ENCODE measurements around the gene IL36RN. TPM values are rescaled to one million over a fixed set of nuclear protein-coding genes. Genes with fewer than 3 reads are reported as not detected.

Gene IL36RN
- total RNA-seq, 6 experiments from 2014 or later, result not detected

GRCh38 chr2:113061241-113061640 lies 2.2 kb downstream of the IL36RN start:
- H3K27me3 ChIP-seq, result no peaks in the 10 kb centered on the region
- H3K36me3 ChIP-seq, result no peaks in the 10 kb centered on the region
- intact Hi-C loops (cut with DNase I), result no loop called here
- H3K4me1 ChIP-seq, result no peaks in the 10 kb centered on the region
- no peak for ATAC-seq
- WGBS (ENCODE audit: insufficient coverage, low coverage, low lambda C conversion rate, missing lambda C conversion rate), result 33% methylated on average over 2 of the region's 2 CpGs
- no peak for DNase-seq
- no peak overlapping the region for H3K27ac ChIP-seq
- TF ChIP-seq POLR2A (IDR thresholded peaks at IDR 0.05), result no peak
- TF ChIP-seq, protein P1, sequence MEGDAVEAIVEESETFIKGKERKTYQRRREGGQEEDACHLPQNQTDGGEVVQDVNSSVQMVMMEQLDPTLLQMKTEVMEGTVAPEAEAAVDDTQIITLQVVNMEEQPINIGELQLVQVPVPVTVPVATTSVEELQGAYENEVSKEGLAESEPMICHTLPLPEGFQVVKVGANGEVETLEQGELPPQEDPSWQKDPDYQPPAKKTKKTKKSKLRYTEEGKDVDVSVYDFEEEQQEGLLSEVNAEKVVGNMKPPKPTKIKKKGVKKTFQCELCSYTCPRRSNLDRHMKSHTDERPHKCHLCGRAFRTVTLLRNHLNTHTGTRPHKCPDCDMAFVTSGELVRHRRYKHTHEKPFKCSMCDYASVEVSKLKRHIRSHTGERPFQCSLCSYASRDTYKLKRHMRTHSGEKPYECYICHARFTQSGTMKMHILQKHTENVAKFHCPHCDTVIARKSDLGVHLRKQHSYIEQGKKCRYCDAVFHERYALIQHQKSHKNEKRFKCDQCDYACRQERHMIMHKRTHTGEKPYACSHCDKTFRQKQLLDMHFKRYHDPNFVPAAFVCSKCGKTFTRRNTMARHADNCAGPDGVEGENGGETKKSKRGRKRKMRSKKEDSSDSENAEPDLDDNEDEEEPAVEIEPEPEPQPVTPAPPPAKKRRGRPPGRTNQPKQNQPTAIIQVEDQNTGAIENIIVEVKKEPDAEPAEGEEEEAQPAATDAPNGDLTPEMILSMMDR (IDR thresholded peaks at IDR 0.05), result no peak
- no peak overlapping the region for H3K4me3 ChIP-seq
- no peaks in the 10 kb centered on the region for H3K9me3 ChIP-seq

- Histone ChIP-seq H3K9me3 (no peaks in the 10 kb centered on the region), H3K36me3 (no peaks in the 10 kb centered on the region), H3K4me1 (no peaks in the 10 kb centered on the region), H3K4me3 (no peak overlapping the region), H3K27ac (no peak overlapping the region), H3K27me3 (no peaks in the 10 kb centered on the region)
- no peak for TF ChIP-seq POLR2A (IDR thresholded peaks at IDR 0.05)
- TF ChIP-seq, protein P1 (IDR thresholded peaks at IDR 0.05), result no peak
- DNase-seq (no peak), ATAC-seq (no peak)
- WGBS (ENCODE audit: insufficient coverage, low coverage, low lambda C conversion rate, missing lambda C conversion rate), result 92% methylated on average over 6 of the region's 18 CpGs
- intact Hi-C loops (cut with DNase I), result no loop called here
These were observed 3.1 kb downstream of the IL36RN start for GRCh38 chr2:113061896-113062770.

DNA sequence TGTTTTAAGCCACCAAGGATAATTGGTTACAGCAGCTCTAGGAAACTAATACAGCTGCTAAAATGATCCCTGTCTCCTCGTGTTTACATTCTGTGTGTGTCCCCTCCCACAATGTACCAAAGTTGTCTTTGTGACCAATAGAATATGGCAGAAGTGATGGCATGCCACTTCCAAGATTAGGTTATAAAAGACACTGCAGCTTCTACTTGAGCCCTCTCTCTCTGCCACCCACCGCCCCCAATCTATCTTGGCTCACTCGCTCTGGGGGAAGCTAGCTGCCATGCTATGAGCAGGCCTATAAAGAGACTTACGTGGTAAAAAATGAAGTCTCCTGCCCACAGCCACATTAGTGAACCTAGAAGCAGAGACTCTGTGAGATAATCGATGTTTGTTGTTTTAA lies 5.3 kb downstream of the IL36RN start:
- Histone ChIP-seq H3K4me1 (no peaks in the 10 kb centered on the region), H3K27me3 (no peaks in the 10 kb centered on the region), H3K27ac (no peak overlapping the region), H3K9me3 (no peaks in the 10 kb centered on the region), H3K4me3 (no peak overlapping the region), H3K36me3 (no peaks in the 10 kb centered on the region)
- intact Hi-C loops (cut with DNase I), result no loop called here
- TF ChIP-seq, protein P1 (IDR thresholded peaks at IDR 0.05), result no peak
- no peak for TF ChIP-seq POLR2A (IDR thresholded peaks at IDR 0.05)
- 68% methylated on average over 5 of the region's 5 CpGs for WGBS (ENCODE audit: insufficient coverage, low coverage, low lambda C conversion rate, missing lambda C conversion rate)
- DNase-seq (no peak), ATAC-seq (no peak)

DNA sequence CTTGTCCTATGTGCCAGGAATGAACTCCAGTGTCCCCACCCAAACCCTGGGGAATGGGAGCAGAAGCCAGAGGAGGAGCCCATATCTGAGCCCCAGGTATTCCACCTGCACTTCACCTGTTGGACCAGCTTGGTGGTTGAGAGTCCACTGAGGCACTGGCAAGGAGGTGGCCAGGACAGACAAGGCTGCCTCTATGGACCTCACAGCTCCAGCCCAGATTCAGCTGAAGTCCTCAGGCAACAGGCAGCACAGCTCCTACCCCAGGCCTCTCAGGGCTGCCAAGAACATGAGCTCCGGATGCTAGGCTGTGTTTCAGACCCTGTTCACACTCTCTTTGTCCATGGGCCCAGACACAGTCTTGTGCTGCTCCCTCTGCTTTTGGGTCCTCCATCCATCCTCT lies 5.9 kb downstream of the IL36RN start:
- Histone ChIP-seq H3K4me3 (no peak overlapping the region), H3K27me3 (no peaks in the 10 kb centered on the region), H3K9me3 (no peaks in the 10 kb centered on the region), H3K27ac (no peak overlapping the region), H3K4me1 (no peaks in the 10 kb centered on the region), H3K36me3 (no peaks in the 10 kb centered on the region)
- ATAC-seq (no peak), DNase-seq (no peak)
- no peak for TF ChIP-seq POLR2A (IDR thresholded peaks at IDR 0.05)
- TF ChIP-seq, protein P1 (IDR thresholded peaks at IDR 0.05), result no peak
- intact Hi-C loops (cut with DNase I), result no loop called here
- WGBS (ENCODE audit: insufficient coverage, low coverage, low lambda C conversion rate, missing lambda C conversion rate), result no CpG with 5 or more reads among the region's 1 CpG

Measured in right lobe of liver (tissue), 6 donors.